Liver (tissue), 9 donors: ENCODE results near the gene DNHD1. TPM values are rescaled to one million over a fixed set of nuclear protein-coding genes. Genes with fewer than 3 reads are reported as not detected.

ENCODE experiments used
- DNase-seq: peaks from one replicate; pipeline ENCODE4 v3.0.0-alpha.2; 2017; ENCODE audit warnings: low spot score
- H3K27ac ChIP-seq, 2 donors: one replicate each; pipeline ENCODE4 v1.7.0; 2013; ENCODE audit warnings: inconsistent platforms in 2 of 2, low read length in 2 of 2, control low read depth in 1 of 2, low read depth in 1 of 2, mild to moderate bottlenecking in 1 of 2
- H3K27me3 ChIP-seq, 4 donors: one replicate each; pipeline versions ENCODE4 v1.6.1 to v1.7.0; 2013; ENCODE audit warnings: low read length in 3 of 4, inconsistent platforms in 1 of 4, mild to moderate bottlenecking in 1 of 4, moderate library complexity in 1 of 4; ENCODE audit not compliant: control insufficient read depth in 4 of 4, insufficient read depth in 4 of 4
- H3K36me3 ChIP-seq, 4 donors: one replicate each; pipeline versions ENCODE4 v1.6.1 to v1.7.0; 2013; ENCODE audit warnings: low read length in 3 of 4, mild to moderate bottlenecking in 3 of 4, low read depth in 1 of 4, moderate library complexity in 1 of 4; ENCODE audit not compliant: control insufficient read depth in 4 of 4, insufficient read depth in 3 of 4
- H3K4me1 ChIP-seq, 4 donors: one replicate each; pipeline versions ENCODE4 v1.6.1 to v1.7.0; 2013; ENCODE audit warnings: low read length in 3 of 4, mild to moderate bottlenecking in 3 of 4, moderate library complexity in 1 of 4; ENCODE audit not compliant: control insufficient read depth in 4 of 4, insufficient read depth in 4 of 4
- H3K4me3 ChIP-seq, 3 donors: one replicate each; pipeline versions ENCODE4 v1.6.1 to v1.7.0; 2013; ENCODE audit warnings: low read length in 3 of 3, control low read depth in 1 of 3, low read depth in 1 of 3, mild to moderate bottlenecking in 1 of 3
- H3K9ac ChIP-seq, 2 donors: one replicate each; pipeline ENCODE4 v1.7.0; 2013; ENCODE audit warnings: low read length in 2 of 2, mild to moderate bottlenecking in 2 of 2, moderate library complexity in 2 of 2, control low read depth in 1 of 2, low read depth in 1 of 2
- H3K9me3 ChIP-seq, 4 donors: one replicate each; pipeline versions ENCODE4 v1.6.1 to v1.7.0; 2013; ENCODE audit warnings: low read length in 3 of 4; ENCODE audit not compliant: control insufficient read depth in 4 of 4
- EGR1 ChIP-seq, 2 donors: IDR thresholded peaks; 2 replicates each; pipeline ENCODE4 v1.6.1; 2016 to 2018; ENCODE audit warnings: antibody characterized with exemption in 2 of 2, low read depth in 2 of 2
- FOXA1 ChIP-seq: IDR thresholded peaks from 2 replicates; pipeline ENCODE4 v1.6.1; 2016; ENCODE audit warnings: antibody characterized with exemption
- FOXA2 ChIP-seq: IDR thresholded peaks from 2 replicates; pipeline ENCODE4 v1.6.1; 2016; ENCODE audit warnings: antibody characterized with exemption
- GABPA ChIP-seq, 2 donors: IDR thresholded peaks in 1 of 2; conservative IDR thresholded peaks in 1 of 2; 2 replicates each; pipeline ENCODE4 v1.6.1; 2016; ENCODE audit warnings: antibody characterized with exemption in 2 of 2, mild to moderate bottlenecking in 1 of 2, moderate library complexity in 1 of 2
- HNF4A ChIP-seq, 2 donors: conservative IDR thresholded peaks; 2 replicates each; pipeline ENCODE4 v1.6.1; 2016; ENCODE audit warnings: antibody characterized with exemption in 2 of 2, mild to moderate bottlenecking in 2 of 2
- HNF4G ChIP-seq: IDR thresholded peaks from 2 replicates; pipeline ENCODE4 v1.6.1; 2016; ENCODE audit warnings: antibody characterized with exemption
- JUND ChIP-seq, 2 donors: IDR thresholded peaks; 2 replicates each; pipeline ENCODE4 v1.6.1; 2016; ENCODE audit warnings: antibody characterized with exemption in 2 of 2
- RXRA ChIP-seq, 2 donors: IDR thresholded peaks; 2 replicates each; pipeline ENCODE4 v1.6.1; 2017 to 2018; ENCODE audit warnings: antibody characterized with exemption in 2 of 2, mild to moderate bottlenecking in 1 of 2
- SP1 ChIP-seq: IDR thresholded peaks from 2 replicates; pipeline ENCODE4 v1.6.1; 2018; ENCODE audit warnings: antibody characterized with exemption, mild to moderate bottlenecking
- TAF1 ChIP-seq: conservative IDR thresholded peaks from 2 replicates; pipeline ENCODE4 v1.6.1; 2016; ENCODE audit warnings: antibody characterized with exemption, mild to moderate bottlenecking
- YY1 ChIP-seq: IDR thresholded peaks from 2 replicates; pipeline ENCODE4 v1.6.1; 2016; ENCODE audit warnings: antibody characterized with exemption, mild to moderate bottlenecking
- WGBS: extraction: QIAGEN DNeasy Blood & Tissue Kit; methylation state at CpG from one replicate; pipeline ENCODE4 v1.1.7; 2013; 5-methylcytosine and 5-hydroxymethylcytosine counted together
- polyA plus RNA-seq, 2 donors: library from polyadenylated mRNA; stranded (reverse) in 1 of 2; unstranded in 1 of 2; fragments of 200-250 nt in 1 of 2; fragments of >200 nt in 1 of 2; fragmentation: Nextera tagmentation in 1 of 2; extraction: Ambion mirVana in 1 of 2; gene quantifications; one replicate each; pipeline versions ENCODE4 v1.2.1 to v1.2.3, GENCODE V29; 2013 to 2015
- total RNA-seq, 2 donors: library from RNA; depleted of rRNA; stranded (reverse); fragments of >200 nt; gene quantifications; one replicate each; pipeline ENCODE4 v1.2.3, GENCODE V29; 2014
- TF ChIP-seq, protein P1 (sequence below): IDR thresholded peaks from 2 replicates; pipeline ENCODE4 v1.6.1; 2016; ENCODE audit warnings: antibody characterized with exemption
- TF ChIP-seq, protein P2 (sequence below): IDR thresholded peaks from 2 replicates; pipeline ENCODE4 v1.6.1; 2016; ENCODE audit warnings: antibody characterized with exemption
- TF ChIP-seq, protein P3 (sequence below): IDR thresholded peaks from 2 replicates; pipeline ENCODE4 v1.6.1; 2016; ENCODE audit warnings: antibody characterized with exemption, mild to moderate bottlenecking
- donor health status: healthy.
- donor health status: healthy.
- donor health status: healthy.
- donor health status: healthy.
- donor health status: healthy.

DNHD1 gene
- total and polyA plus RNA-seq, 4 donors: 2.1 to 23.6 (median 5.0) TPM

DNA sequence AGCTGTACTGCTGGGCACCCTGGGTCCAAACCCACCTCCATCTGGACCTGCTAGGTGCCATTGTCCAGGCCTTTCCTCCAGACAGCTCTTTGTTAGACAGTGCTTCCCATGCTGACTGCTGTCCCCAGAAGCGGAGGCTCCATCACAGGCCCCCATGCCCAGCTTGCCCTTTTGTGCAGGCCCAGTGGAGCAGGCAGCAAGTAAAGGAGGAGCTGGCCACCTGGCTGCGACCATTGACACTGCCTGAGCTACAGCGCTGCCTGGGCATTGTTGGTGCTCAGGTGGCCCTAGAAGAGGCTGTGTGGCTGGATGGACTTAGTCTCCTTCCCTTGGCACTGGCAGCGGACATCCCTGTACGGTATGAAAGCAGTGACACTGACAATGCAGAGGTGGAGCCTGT lies 1.5 kb downstream of the DNHD1 start:
- WGBS: 94% methylated on average over 5 of the region's 5 CpGs
- no peak overlapping the region for H3K9ac ChIP-seq
- H3K4me3 ChIP-seq: no peak overlapping the region
- H3K9me3 ChIP-seq: no peaks in the 10 kb centered on the region
- TF ChIP-seq FOXA2 (no peak), JUND (IDR thresholded peaks at IDR 0.05) (no peak), RXRA (IDR thresholded peaks at IDR 0.05) (no peak), SP1 (no peak), YY1 (no peak), FOXA1 (no peak), HNF4G (no peak)
- TF ChIP-seq, protein P1, sequence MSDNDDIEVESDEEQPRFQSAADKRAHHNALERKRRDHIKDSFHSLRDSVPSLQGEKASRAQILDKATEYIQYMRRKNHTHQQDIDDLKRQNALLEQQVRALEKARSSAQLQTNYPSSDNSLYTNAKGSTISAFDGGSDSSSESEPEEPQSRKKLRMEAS: no peak
- H3K4me1 ChIP-seq: peaks cover 0 to 5% (median 5%) of the 10 kb centered on the region in 4 donors
- H3K27ac ChIP-seq: no peak overlapping the region
- H3K27me3 ChIP-seq: no peaks in the 10 kb centered on the region
- peaks cover 0 to 22% (median 6%) of the 10 kb centered on the region in 4 donors for H3K36me3 ChIP-seq
- no peak for DNase-seq

DNA sequence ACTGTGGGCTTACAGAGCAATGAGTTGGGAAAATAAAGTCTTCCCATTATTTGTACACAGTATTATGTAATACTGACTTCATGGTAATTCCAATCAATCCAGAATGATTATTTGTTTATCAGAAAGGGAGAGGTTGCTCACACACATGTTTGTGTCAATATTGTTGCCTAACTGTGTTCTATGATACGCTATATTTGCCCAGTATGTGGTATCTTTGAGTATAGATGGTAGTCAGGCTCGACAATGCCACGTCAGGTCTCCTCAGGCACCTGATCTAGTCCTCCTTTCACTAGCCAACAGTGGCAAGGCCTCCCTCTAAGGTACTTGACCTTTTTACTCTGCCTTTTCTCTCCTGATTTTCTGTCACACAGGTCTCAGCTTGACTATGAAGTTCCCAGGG lies 5.3 kb downstream of the DNHD1 start:
- H3K4me3 ChIP-seq: no peak overlapping the region
- H3K9ac ChIP-seq: no peak overlapping the region
- 61% methylated on average over 3 of the region's 3 CpGs for WGBS
- H3K27me3 ChIP-seq: no peaks in the 10 kb centered on the region
- DNase-seq: no peak
- no peak overlapping the region for H3K27ac ChIP-seq
- H3K9me3 ChIP-seq: no peaks in the 10 kb centered on the region
- H3K4me1 ChIP-seq: peaks cover 0 to 5% (median 5%) of the 10 kb centered on the region in 4 donors
- H3K36me3 ChIP-seq: peaks cover 0 to 24% (median 6%) of the 10 kb centered on the region in 4 donors
- no peak for TF ChIP-seq JUND (IDR thresholded peaks at IDR 0.05)
- TF ChIP-seq, protein P2, sequence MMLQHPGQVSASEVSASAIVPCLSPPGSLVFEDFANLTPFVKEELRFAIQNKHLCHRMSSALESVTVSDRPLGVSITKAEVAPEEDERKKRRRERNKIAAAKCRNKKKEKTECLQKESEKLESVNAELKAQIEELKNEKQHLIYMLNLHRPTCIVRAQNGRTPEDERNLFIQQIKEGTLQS: no peak
- no peak for TF ChIP-seq HNF4A (conservative IDR thresholded peaks at IDR 0.05)
- TF ChIP-seq, protein P1: no peak
- no peak for TF ChIP-seq YY1
- TF ChIP-seq GABPA (IDR thresholded peaks at IDR 0.05 in 1 of 2, conservative IDR thresholded peaks at IDR 0.05 in 1 of 2): no peak
- no peak for TF ChIP-seq EGR1 (IDR thresholded peaks at IDR 0.05; ENCODE audit: low read depth in 2 of 2)
- TF ChIP-seq, protein P3, sequence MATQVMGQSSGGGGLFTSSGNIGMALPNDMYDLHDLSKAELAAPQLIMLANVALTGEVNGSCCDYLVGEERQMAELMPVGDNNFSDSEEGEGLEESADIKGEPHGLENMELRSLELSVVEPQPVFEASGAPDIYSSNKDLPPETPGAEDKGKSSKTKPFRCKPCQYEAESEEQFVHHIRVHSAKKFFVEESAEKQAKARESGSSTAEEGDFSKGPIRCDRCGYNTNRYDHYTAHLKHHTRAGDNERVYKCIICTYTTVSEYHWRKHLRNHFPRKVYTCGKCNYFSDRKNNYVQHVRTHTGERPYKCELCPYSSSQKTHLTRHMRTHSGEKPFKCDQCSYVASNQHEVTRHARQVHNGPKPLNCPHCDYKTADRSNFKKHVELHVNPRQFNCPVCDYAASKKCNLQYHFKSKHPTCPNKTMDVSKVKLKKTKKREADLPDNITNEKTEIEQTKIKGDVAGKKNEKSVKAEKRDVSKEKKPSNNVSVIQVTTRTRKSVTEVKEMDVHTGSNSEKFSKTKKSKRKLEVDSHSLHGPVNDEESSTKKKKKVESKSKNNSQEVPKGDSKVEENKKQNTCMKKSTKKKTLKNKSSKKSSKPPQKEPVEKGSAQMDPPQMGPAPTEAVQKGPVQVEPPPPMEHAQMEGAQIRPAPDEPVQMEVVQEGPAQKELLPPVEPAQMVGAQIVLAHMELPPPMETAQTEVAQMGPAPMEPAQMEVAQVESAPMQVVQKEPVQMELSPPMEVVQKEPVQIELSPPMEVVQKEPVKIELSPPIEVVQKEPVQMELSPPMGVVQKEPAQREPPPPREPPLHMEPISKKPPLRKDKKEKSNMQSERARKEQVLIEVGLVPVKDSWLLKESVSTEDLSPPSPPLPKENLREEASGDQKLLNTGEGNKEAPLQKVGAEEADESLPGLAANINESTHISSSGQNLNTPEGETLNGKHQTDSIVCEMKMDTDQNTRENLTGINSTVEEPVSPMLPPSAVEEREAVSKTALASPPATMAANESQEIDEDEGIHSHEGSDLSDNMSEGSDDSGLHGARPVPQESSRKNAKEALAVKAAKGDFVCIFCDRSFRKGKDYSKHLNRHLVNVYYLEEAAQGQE: no peak
- TF ChIP-seq HNF4G: no peak
- TF ChIP-seq FOXA2: no peak

DNA sequence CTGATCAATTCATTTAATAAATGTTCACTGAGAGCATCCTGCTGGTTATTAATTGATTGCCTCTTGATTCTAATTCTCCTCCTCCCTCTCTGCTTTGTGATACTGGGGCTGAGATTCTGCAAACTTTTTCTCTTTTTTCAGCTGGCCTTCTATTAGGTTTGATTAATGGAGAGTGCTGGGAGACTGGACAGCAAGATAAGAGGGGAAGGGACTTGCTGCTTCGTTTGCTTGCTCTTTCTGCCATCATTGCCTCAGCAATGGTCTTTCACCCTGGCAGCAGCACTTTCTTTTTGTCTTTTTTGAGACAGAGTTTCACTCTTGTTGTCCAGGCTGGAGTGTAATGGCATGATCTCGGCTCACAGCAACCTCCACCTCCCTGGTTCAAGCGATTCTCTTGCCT lies 7.1 kb downstream of the DNHD1 start:
- Histone ChIP-seq H3K9ac (no peak overlapping the region), H3K9me3 (no peaks in the 10 kb centered on the region), H3K4me3 (no peak overlapping the region), H3K4me1 (peaks cover 0 to 5% (median 5%) of the 10 kb centered on the region in 4 donors), H3K27ac (no peak overlapping the region), H3K36me3 (peaks cover 0 to 15% (median 3%) of the 10 kb centered on the region in 4 donors), H3K27me3 (no peaks in the 10 kb centered on the region)
- TF ChIP-seq EGR1 (IDR thresholded peaks at IDR 0.05; ENCODE audit: low read depth in 2 of 2): no peak
- TF ChIP-seq, protein P2: no peak
- no peak for TF ChIP-seq YY1
- TF ChIP-seq SP1: no peak
- TF ChIP-seq JUND (IDR thresholded peaks at IDR 0.05): no peak
- TF ChIP-seq RXRA (IDR thresholded peaks at IDR 0.05): no peak
- TF ChIP-seq, protein P3: no peak
- TF ChIP-seq TAF1: no peak
- 87% methylated on average over 3 of the region's 3 CpGs for WGBS
- no peak for DNase-seq
